ENCODE results near the gene HORMAD2.

Gene HORMAD2, protein sequence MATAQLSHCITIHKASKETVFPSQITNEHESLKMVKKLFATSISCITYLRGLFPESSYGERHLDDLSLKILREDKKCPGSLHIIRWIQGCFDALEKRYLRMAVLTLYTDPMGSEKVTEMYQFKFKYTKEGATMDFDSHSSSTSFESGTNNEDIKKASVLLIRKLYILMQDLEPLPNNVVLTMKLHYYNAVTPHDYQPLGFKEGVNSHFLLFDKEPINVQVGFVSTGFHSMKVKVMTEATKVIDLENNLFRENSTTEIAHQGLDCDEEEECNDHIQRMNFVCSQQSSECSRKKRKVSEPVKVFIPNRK

DNA sequence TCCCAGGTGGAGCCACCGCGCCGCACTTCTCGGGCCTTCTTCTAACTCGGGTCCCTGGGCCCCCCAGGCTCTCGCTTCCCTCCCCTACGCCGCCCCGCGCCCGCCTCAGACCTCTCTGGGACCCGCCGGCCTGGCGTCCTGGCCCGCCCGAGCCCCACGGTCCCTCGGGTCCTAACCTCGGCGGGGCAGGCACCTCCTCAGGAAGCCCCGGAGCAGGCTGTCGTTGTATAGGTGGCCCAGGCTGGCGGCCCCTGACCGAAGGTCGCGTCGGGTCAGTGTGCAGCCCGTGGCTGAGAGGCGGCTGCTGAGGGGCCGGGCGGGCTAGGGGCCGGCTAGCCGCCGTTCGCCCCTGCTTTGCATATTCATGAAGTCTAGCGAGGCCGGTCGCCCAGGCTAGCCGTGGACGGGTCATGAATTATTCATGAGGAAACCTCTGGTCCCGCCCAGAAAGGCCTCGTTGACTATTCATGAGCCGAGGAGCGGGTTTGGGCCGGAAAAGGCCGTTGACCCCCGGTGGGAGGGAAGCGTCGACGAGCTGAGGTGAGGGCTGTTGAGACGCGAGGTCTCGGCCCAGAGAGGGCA is at the start of gene HORMAD2:
Gene HORMAD2 (plus strand): TSS at position 513 of the 582 bp plus-strand sequence. CDS start 13,489 bp downstream, outside the sequence.
- no peak for DNase-seq

DNA sequence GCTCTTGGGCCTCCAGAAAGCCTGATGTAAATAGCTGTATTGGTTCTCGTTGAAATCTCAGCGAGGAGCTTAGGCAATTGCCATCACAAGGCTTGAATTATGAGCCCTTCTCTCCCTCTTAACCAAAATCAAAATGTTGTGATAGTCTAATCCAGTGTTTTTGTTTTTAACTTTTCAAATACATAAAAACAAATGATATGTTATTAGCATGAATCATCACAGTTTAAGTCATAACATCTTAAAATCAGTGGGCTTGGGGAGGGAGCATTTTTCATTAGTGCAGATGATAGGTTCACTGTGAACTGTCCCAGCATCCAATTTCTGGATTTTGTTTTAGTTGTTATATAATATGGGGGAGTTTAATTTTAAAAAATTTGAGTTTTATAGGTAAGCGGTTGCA is 48.9 kb upstream of the HORMAD2 start:
- DNase-seq = no peak

DNA sequence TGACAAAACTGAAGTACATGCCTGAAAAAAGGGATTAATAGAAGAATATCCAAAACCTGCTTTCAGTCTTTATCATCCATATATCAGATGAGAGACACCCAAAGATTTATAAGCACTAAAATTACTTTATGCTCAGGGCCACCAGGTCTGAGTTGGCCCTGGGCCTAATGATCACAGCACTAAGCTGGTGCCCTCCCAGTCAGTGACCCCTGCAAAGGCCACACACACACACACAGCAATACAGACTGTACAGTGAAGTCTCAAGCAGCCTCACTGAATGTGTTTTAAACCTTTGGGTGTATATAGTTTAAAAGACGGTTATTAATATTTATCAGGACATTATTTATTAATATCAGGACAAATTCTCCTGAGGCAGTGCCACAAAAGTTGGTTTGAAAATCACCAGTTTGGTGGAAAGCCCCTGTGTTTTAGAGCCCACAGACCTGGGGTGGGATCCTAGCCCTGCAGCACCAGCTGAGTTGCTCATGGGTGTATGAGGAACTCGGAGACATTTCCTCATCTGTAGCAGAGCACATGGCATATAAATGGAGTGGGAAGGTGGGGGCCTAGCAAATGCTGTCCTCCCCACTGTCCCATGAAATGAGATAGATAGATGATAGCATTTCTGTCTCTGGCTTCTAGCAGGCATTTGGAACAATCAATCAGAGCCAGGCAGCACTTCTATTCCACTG is 48.4 kb upstream of the HORMAD2 start:
- no peak for DNase-seq

DNA sequence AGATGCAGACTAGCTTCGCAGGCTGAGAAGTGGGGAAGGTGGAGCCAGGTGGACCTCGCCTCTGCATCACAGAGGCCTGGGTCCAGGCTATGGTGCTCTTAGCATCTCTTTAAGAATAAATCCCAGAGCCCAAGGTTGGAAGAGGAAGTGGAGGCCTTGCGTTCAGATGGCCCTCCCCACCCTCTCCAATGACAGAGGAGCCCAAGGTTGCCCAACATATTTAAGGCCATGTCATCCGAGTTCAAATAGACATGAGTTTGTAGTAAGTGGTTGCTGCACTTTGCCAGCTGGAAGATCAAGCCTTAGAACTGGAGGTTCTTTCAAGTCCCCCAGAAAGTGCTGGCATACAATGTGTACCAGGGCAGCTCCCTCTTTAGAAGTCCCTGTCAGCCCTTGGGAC is 47.1 kb upstream of the HORMAD2 start:
- DNase-seq = no peak

DNA sequence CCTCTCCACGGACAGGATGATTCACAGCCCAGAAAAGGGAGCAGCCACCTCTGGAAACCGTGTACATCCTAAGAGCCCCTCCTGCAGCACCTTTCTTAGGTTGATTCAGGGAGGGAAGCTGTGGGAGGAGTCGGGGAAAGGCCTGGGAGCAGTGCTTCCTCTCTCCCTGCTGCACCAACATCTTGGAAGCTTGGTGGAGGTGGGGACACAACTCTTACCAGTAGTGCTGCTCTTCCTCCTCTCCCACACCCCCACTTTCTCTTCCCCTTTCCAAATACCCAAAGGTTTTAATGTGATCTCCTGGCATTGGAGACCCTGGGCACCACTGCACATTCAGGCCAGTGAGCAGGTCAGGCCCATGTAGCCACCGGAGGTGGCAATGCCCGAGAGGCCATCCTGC is 46.4 kb upstream of the HORMAD2 start:
- DNase-seq = no peak

DNA sequence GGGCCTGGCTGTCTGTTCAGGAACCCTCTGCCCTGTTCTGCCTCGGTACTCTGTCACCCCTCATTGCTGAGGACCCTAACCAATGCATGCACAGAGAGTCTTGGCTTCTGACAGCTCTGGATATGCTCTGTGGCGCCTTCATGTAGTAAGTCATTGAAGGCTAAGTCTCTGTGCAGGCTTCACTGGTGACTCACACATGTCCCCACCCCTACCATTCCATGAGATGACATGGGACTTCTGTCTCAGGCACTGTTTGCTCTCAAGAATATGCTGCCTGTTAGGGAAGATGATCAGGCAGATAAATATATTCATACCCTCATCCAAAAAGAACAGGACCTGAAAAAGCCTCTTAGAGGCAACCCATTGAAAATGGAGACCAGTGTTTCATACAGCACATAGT is 43.6 kb upstream of the HORMAD2 start:
- no peak for DNase-seq

DNA sequence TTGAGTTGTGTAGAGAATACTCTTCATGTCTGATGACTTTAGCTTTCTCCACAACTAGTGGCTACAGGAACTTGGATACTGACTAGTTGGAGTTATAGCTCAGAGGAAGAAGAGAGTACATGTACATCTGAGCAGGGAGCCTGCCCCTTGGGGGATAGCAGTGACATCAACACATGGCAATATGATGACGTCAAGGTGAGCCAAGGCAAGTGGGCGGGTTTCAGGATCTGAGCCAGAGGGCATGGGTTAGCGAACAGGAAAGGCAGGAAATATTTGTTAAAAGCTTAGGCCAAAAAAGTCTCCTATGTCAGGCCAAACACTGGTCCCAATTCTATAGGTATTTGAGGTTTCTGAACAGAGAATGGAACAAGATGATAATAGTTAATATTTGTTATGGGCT is 42.0 kb upstream of the HORMAD2 start:
- no peak for DNase-seq

DNA sequence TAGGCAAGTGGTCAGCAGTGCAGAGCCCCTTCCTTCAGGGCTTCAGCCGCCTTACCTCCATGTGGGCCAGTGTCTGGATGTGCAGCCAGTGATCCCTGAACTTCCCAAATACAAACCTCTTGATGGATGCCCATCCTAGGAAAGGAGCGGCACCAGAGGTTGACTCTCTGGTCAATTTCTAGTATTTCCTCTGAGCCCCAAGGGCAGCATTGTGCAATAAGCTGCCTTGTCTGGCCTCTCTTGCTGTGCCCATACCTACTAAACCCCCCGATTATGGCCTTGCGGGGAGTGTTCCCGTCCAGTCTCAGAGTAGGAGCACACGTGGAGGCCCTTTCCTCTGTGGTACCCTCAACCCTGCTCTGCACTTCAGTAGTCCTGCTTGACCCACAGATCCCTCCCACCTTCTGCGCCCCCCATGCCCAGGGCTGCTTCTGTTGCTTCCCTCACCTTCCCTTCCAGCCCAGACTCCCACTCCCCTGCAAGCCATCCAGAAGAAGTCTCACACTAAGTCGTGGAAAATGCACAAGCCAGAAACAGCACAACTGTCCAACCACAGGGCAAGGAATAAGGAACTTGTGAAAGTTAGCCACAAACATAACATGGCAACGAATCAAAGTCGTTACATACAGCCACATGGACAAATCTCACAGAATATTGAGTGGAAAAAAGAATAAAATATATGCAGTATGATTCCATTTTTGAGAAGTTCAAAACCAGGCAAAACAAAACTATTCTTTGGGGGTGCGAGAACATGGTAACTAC is 39.6 kb upstream of the HORMAD2 start:
- no peak for DNase-seq

DNA sequence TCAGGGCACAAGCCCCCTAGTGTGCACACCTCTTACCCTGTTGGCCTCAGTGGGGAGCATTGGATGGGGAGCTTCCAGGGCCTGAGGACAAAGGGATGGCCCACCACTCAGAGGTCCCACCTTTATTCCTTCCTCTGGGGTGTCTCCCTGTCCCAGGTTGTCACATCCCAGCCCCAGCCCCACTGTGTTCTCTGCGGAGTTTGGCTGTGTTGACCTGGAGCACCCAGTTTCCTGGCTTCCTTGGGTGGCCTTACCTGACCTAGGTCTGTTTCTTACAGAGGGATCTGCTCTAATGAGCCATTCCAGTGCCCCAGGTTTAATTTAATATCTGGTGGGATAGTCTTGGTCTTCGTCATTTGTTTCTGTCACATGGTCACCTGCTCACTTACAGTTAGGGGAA is 38.8 kb upstream of the HORMAD2 start:
- DNase-seq = no peak

DNA sequence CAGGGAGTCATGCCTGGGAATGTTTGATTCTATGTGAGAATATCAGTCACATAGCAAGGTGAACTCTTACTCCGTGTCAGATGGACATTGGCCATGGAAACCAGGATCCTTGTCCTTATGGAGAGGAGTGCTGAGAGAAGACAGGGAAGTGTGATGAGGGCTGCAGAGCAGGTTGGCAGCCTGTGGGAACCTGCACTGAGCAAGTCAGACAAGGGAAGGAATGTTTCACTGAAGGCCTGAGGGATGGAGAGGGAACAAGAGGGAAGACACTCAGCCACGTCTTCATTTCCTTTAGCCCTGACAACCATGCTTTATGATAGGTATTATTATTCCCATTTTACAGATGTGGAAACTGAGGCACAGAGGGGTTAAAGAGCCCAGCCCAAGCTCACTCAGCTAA is 38.4 kb upstream of the HORMAD2 start:
- DNase-seq = no peak

DNA sequence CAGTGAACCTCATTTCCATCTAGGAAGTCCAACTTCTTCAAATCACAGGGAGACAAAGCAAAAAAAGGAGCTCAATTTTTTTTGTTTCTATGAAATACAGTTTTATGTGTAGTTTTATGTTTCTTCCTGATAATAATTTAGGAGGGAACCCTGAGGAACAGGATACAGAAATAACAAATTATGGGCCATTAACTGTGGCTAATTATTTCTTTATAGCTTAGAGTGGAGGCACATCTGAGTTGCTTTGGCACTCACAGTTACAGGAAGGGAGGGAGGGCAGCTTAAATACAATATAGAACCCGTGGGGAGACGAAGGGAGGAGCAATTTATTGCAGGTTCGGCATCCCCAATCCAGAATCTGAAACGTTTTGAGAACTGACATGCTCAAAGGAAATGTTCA is 37.1 kb upstream of the HORMAD2 start:
- DNase-seq = no peak

DNA sequence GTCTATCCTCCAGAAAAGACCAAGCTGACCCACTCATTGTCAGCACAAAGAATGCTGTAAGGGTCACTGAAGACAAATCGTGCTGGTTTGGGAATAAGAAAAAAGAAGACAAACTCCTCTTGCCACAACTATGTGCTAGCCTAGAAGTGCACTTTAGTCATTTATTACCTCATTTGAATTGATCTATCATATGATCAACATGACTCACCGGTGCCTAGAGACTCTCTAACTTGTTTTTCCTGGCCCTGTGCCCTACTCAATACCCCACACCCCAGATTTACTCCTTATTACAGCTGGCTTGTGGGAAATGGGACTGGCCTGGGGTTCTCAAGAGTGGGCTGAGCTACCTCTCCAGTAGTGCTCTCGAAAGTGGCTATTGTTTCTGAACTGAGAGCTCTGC is 35.9 kb upstream of the HORMAD2 start:
- no peak for DNase-seq

DNA sequence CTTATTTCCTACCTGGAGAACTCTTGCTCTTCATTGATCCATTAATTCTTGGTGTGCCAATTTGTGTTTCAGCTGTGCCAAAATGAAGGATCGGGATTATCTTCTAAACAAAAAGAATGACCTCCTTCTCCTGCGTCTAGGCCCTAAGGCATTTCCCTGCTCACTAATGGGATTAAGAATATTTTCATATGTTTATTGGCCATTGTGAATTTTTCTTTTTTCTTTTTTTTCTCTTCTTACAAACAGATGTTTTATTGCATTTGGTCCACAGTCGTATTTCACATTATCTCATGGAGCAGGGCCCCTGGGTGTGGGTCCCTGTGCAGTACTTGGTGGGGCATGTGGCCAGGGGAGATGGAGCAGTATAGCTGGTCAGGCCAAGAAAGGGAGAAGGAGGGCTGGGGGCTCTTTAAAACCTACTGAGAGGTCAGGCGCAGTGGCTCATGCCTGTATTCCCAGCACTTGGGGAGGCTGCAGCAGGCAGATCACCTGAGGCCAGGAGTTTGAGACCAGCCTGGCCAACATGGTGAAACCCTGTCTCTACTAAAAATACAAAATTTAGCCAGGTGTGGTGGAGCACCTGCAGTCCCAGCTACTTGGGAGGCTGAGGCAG is 35.3 kb upstream of the HORMAD2 start:
- DNase-seq = no peak

DNA sequence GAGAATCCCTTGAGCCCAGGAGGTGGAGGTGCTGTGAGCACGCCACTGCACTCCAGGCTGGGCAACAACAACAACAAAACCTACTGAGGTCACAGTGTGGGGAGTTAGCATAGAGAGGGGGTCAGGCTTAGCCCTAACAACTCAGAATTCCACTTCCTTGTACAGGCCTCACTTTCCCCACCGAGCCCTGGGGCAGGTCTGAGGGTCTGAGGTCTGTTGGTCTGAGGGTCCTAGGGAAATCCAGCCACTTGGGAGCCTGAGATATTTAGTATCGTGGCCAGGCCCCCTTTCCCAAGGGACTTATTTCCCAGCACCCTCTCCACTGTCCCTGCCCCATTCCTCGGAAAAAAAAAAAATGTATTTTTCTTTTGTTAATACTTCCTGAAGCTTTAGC is 34.8 kb upstream of the HORMAD2 start:
- no peak for DNase-seq

DNA sequence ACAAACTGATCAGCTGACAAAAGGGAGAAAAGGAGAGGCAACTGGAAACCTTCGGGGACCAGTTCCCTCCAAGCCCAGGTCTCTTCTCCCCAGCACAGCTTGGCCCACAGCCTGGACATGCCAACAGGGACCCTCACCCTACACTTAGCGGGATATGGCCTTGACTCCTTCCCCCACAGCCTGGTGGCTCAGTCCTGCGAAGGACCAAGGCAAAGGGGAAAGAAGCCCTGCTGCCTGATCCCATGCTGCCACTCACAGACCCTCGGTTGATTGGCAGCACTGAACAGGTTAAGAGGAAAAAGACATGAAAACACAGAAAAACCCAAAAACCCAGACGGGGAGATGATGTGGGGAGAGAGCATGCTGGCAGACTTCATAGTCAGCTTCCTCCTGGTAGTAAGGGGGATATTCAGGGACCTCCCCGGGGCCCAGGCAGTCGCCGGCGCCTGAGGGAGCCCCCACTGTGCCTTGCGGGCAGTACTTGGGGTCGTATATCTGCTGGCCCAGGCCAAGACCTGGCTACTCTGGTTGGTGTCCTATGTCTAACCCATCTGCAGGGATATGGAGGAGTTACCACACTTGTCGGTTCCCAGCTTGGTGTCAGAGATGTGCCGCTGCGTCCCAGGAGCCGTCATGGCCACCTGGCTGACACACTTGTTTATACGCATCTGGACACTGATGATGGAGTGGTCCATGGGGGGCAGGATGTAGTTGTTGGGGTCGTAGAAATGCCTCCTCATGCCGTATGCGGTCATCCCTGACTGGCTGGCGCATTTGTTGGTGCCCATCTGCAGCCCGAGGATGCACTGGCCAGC is 34.2 kb upstream of the HORMAD2 start:
- DNase-seq = no peak

DNA sequence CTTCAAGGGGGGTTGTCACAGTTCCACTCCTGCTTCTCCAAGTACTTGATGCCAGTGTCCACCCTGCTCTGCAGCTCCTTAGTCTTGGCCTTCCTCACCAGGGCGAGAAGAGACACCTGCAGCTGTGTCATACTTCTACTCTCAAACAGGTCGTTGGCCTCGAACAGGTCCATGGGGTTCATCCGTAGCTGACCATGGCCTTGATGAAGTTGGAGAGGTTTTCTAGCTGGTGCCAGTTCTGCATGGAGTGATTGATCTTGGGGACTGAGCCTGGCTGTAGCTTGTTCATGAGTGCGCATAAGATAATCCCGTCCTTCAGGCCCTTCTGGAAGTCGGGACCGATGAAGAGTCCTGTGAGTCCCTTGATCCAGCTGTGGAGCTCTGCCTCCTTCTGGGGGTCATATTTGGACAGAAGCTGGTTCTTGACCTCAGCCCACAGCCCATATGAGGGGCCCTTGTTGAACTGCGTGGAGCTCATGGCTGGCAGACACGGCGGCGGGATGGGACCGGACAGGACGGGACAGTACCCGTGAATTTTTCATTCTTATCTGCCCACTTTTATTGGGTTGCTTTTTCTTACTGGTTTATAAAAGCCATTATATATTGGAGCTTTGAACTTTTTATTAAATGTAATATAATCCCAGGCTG is 33.4 kb upstream of the HORMAD2 start:
- no peak for DNase-seq

DNA sequence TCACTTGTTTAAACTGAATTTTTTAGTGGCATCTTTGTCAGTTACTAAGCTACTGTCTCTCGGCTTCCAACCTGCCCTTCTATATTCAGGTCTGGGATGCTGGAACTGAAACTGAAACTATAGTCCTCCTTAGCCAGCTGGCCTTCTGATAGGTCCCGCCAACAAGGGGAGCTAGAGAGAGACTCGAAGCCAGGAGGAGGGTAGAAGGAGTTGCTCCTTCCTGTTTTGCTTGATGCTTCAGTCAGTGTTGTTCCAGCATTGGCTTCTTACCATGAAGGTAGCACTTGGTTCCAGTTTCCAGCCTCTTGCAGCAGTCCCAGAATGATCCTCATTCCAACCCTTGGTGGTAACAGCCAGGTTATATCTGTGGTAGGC is 32.9 kb upstream of the HORMAD2 start:
- DNase-seq = no peak

DNA sequence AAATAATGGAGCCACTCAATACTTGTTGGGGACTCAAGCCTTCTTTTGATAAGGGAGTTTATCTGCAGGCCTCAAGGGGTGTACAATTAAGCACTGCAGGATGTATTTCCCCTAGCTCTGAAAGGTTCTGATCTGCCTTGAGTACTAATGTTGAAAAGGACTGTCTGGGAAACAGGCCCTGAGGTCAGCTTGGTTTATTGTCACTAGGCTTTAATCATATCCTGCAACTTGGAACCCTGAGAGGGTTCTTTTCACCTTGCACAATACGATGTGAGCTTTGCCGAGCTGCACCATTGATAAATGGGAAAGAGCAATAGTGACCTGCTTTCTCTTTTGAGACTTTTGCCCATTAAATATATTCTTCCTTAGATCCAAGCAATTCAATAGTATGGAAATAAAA is 31.6 kb upstream of the HORMAD2 start:
- DNase-seq = no peak

DNA sequence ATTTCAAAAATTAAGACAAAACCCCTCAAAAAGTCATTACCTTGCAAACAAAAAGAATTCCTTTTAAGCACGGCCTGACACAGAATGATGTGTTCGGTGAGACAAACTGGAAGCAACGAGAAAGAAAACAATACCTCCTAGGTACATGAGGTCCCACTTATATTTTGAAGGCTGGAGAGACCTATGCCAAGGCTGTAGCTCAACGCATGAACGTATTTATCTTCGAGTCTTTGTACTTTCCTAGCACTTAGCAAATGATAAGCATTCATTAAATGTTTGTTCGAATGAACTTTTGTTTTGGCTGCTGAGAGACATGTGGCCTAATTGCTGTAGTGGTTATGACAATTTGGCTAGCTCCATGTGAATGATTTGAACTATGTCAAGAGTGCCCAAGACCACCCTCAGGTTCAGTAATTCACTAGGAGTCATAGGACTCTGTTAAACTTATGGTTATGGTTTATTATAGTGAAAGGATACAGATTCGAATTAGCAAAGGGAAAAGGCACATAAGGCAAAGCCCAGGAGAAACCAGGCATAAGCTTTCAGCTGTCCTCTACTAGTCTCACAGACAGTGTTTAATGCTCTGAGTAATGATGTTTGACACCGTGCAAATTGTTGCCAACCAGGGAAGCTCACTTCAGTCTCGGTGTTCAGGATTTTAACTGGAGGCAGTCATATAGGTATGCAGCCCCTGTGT is 26.0 kb upstream of the HORMAD2 start:
- DNase-seq = no peak

DNA sequence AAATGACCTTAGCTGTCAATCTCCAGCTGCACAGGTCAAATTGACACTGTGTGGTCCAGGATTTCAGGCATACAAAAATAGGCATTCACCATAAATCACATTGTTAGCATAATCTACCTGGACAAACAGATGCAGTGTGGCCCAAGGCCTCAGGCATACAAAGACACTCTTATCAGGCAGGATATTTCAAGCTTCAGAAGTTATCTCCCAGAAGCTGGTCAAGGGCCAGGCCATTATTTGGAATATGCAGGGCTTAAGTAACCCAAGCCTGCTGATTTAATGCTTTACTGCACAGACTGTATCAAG is 25.5 kb upstream of the HORMAD2 start:
- no peak for DNase-seq

DNA sequence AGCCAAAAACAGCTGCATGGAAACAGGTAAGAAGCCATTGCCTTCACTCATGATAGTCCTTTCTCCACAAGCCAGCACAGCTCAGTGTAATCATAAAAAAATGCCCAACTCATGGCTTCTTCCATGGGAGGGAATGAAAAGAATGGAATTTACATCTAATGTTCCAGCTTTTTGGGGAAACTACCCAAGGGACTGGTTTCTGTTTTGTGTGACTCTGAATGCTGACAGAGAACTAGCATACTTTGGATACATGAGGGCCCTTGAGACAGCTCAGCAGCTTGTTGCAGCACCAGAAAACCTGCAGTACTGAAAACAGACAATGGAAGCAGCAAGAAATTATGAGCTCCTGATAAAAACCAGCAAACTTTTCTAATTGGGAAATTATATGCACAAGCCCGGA is 24.2 kb upstream of the HORMAD2 start:
- DNase-seq = no peak

Data from NCI-H748 treated with DMSO at 0.1 percent for 48 hours (cell line).